T follicular helper cell (primary cell): ENCODE data around the gene FAS.
A peak's percentile ranks its signal among the peaks of the same experiment; 100 is the strongest.

Experiments used
- DNase-seq: peaks from one replicate; pipeline ENCODE4 v3.0.0-alpha.2; 2020; ENCODE audit warnings: low read depth

The FAS gene

GRCh38 chr10:88971221-88972061 is 19.2 kb upstream of the FAS start:
- no peak for DNase-seq

DNA sequence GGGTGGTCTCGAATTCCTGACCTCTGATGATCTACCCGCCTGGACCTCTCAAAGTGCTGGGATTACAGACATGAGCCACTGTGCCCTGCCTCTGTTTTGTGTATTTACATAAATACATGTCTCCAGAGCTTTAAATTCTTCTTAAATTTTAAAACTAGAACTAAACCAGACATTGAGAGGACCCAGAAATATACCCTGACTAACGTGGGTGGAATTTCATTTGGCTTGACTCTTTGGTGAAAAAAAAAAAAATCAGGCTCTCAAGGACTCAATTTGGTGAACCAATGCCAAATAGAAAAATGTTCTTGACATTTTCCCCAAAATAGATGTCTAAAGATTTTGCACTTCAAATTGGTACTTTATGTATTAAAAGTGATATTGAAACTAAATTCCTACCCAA is 16.6 kb upstream of the FAS start:
- no peak for DNase-seq

DNA sequence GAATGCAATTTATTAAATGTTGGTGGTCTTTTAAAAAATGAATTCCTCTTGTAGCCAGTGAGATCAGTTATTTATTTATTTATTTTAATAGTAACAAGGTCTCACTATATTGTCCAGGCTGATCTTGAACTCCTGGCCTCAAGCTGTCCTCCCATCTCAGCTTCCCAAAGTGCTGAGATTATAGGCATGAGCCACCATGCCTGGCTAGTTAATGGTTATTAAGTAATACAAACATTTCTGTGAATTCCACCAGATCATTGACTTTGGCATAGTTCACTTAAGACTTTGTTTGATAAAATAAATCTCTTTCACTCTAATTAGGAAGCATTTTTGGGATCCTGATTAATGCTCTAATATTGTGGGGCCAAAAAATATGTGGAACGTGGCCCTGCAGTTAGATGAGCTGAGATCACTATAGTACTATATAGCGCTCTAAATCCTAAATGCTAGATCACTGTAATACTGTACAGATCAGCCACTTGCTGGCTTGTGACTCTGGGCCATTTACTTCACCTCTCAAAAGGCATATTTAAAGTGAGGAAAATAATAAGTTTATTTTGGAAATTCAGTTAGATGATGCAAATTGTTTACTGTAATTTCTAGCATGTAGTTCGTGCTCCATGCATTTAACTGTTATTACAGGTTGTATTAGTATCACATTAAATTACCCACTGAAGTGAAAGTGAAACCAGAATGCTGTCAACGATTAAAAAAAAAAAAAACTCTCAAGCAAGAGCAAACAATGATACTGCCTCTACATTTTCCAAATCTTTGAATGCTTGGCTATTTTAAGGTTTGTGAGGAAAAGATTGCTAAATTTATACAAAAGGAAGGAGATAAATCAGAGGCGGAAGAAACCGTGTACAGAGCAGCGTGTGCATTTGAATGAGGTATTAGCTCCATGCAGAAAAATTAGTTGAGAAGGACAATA is 15.9 kb upstream of the FAS start:
- no peak for DNase-seq

DNA sequence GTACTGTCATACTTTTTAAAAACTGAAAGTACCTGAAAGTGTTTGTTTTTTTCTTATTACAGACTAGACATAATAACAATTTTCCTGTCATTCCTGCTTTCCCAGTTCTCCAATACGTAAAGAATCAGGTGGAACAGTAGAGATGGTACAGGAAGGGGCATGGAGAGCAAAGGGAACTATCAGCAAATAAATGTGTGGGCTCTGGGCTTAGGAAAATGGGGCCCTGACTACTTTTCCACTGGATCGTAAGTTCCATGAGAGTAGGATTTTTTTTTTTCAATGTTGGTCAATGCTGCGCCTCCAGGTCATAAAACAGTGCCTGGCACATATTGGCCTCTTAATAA is 15.2 kb upstream of the FAS start:
- DNase-seq, result no peak

- DNase-seq, result no peak
Measured at GRCh38 chr10:88978463-88978862, 12.1 kb upstream of the FAS start.

DNA sequence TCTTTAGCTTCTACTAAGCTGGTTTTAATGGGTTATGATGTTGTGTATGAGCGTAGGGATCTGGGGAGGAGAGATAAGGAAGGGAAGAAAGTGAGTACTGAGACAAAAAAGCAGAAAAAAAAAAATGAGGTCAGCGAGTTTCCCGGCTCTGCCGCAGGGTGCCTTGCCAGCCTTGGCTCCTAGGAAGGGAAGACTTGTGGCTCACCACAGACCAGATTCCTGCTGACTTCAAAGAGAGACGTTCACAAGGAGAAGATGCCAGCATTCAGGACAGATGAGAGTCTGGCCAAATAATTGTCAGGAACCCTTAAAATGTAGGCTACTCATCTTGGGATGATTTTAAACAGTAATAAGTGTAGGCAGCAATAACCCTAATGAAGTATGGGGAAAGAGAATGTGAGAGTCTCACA is 11.4 kb upstream of the FAS start:
- no peak for DNase-seq

DNA sequence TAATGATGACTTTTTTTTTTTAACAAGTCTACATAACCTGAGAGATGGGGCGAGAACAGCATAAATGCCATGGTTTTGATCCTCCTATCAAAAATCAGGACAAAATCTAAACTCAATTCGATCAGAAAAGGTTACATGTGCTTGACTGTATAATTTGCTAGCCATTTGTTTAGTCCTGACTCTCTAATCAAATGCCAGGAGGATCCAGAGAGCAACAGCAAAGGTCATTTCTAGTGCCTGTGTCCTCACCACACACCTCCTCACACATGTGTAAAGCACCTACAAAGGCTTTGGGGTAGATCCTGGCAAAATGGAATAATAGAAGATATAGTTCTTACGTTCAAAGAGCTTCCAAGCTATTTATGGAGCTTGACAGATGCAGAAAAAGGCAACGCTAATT is 11.0 kb upstream of the FAS start:
- no peak for DNase-seq

GRCh38 chr10:88980247-88980646 is 10.4 kb upstream of the FAS start:
- no peak for DNase-seq

DNA sequence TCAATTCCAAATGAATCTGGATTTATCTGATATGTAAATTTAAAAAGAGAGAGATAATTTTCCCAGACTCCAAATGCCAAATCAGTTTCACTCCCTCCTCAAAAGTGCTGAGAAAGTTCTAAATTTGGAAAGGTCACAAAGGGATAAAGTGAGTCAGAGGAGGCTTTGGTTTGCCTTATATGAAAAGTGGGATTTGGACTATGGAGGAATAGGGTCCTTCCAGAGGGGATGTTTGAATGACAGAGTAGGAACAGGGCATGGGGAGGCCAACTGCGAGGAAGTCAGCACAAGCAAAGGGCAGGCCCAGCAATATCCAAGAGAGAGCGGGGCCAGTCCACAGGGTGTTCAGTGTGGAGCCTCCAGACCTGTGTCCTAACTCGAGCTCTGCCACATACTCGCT is 9.8 kb upstream of the FAS start:
- DNase-seq, result no peak

DNA sequence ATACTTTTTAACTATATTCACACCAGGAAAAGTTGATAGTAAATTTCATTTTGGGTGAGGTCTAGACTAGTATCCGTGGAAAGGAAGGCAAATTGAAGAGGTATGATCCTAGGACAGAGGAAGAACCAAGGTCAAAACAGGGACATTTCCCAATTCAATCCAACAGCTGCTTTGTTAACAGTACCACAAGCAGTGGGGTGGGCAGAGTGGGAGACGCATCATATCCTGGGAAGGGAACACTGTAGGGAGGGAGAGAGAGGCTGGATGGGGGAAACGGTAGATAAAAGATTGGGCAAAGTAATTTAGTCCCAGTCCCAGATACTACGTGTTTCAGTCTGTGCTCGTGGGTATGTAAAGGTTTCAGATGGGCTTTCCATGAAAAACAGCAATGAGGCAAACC is 9.2 kb upstream of the FAS start:
- no peak for DNase-seq

GRCh38 chr10:88982366-88982765 is 8.2 kb upstream of the FAS start:
- no peak for DNase-seq

DNA sequence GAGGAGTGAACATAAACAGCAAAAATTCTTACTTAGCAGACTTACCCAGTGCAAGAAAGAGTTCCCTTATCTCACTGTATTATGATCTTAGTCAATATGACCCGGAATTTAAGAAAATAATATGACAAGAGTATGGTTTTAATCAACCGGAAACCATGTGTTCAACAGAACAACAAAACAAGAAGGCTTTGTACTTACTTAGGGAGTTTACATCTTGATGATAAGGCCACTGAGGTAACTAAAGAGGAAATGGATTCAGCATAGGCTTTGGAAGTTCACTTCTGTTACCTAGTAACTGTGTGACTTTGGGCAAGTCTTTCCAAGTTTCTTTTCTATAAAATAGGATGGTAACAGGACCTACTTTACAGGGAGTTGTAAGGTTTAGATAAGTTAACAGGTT is 7.4 kb upstream of the FAS start:
- DNase-seq, result no peak

DNA sequence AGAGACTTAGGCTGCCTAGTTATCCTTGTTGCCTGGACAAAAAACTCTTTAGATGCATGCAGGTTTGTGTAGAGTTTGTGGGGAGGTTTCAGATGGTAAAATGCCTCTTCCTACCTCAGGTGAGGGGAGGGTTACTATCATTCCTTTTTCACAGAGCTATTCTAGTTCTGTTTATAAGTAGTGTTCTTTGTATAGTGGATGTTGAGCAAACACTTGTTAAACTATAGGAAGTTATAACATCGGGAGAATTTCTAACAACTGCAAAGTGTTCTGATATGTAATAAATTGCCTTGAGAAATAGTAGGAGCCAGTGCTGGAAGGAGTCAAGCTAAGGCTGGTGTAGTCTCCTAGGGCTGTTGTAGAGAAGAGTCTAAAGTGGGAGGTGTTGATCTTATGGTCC is 6.7 kb upstream of the FAS start:
- no peak for DNase-seq

GRCh38 chr10:88984525-88984924 is 6.1 kb upstream of the FAS start:
- DNase-seq, result no peak

- no peak for DNase-seq
Measured at GRCh38 chr10:88986549-88987242, 3.9 kb upstream of the FAS start.

- DNase-seq, result no peak
Measured at GRCh38 chr10:88987243-88987725, 3.3 kb upstream of the FAS start.

DNA sequence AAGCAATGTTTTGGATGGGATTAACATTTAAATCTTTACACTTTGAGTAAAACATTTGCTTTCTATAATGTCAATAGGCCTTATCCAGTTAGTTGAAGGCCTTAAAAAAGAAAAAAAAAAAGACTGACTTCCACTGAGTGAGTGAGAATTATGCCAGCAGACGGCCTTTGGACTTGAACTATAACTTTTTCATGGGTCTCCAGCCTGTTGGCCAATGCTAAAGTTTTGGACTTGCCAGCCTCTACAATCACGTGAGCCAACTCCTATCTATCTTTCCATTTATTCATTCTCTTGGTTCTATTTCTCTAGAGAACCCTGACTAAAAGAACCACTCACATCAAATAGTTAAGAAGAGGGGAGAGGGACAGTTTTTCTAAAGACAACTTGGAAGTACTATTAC is 2.8 kb upstream of the FAS start:
- no peak for DNase-seq

- DNase-seq, result no peak
Measured at GRCh38 chr10:88989423-88989822, 1.2 kb upstream of the FAS start.

DNA sequence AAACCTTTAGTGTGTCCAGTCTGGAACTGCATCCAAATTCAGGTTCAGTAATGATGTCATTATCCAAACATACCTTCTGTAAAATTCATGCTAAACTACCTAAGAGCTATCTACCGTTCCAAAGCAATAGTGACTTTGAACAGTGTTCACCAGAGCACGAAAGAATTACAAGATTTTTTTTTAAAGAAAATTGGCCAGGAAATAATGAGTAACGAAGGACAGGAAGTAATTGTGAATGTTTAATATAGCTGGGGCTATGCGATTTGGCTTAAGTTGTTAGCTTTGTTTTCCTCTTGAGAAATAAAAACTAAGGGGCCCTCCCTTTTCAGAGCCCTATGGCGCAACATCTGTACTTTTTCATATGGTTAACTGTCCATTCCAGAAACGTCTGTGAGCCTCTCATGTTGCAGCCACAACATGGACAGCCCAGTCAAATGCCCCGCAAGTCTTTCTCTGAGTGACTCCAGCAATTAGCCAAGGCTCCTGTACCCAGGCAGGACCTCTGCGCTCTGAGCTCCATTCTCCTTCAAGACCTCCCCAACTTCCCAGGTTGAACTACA is 694 bp upstream of the FAS start:
- DNase-seq, result no peak

GRCh38 chr10:88991161-88991898 is 732 bp downstream of the FAS start:
- DNase-seq, result peak; percentile 34

DNA sequence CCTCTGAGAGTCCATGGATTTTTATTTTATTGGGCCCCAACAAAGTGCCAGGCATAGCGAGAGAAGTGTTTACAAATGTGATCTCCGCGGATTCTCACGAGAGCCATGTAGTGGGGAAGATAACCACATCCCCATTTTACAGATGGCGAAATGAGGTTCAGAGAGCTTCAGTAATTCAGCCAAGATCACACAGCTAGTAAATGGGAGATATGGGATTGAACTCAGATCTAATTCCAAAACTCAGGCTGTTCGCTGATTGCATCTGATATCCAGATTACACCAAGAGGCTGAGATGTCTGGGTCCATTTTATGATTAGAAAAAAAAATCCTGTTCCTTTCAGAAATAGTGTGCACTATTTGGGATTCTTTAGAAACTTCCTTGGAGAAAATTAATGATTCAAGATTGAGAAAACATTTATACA is 1.3 kb downstream of the FAS start:
- no peak for DNase-seq
